ENCODE data around the gene TBC1D25.

GRCh38 chrX:48512371-48512935 is 27.1 kb upstream of the TBC1D25 start:
- TF ChIP-seq BHLHE40 (IDR thresholded peaks at IDR 0.05; ENCODE audit: borderline replicate concordance) (no peak), FOXM1 (IDR thresholded peaks at IDR 0.05; ENCODE audit: borderline replicate concordance) (no peak), FOXA1 (IDR thresholded peaks at IDR 0.05) (no peak), ZNF384 (IDR thresholded peaks at IDR 0.05) (no peak), SUZ12 (IDR thresholded peaks at IDR 0.05) (no peak), CTBP1 (IDR thresholded peaks at IDR 0.05; ENCODE audit: borderline replicate concordance) (no peak), TARDBP (IDR thresholded peaks at IDR 0.05) (no peak), SP1 (IDR thresholded peaks at IDR 0.05) (no peak), PKNOX1 (IDR thresholded peaks at IDR 0.05) (no peak), FOXK2 (IDR thresholded peaks at IDR 0.05) (no peak)
